T follicular helper cell (primary cell): ENCODE results near the gene API5.

Experiments
- DNase-seq: peaks from one replicate; pipeline ENCODE4 v3.0.0-alpha.2; 2020; ENCODE audit warnings: low read depth

API5 gene

DNA sequence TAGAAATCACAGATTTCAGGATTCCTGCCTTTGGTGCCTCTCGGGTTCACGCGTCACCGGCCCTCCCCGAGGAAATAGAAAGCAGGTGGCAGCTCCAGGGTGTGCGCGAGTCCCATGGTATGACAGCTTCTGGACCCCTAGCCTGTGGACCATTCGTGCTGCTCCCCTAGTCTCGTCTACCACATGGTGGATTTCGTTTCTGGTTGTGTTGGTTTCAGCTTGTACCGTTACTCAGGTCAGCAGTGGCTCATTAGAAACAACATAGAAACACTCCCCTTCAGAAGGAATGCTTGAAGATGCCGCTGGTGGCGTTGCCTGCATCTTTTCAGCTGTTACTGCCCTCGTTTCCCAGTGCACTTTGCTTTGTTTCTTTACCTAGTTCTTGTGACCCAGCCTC lies 47.6 kb downstream of the API5 start:
- no peak for DNase-seq

GRCh38 chr11:43360361-43361032 lies 48.7 kb downstream of the API5 start:
- no peak for DNase-seq

DNA sequence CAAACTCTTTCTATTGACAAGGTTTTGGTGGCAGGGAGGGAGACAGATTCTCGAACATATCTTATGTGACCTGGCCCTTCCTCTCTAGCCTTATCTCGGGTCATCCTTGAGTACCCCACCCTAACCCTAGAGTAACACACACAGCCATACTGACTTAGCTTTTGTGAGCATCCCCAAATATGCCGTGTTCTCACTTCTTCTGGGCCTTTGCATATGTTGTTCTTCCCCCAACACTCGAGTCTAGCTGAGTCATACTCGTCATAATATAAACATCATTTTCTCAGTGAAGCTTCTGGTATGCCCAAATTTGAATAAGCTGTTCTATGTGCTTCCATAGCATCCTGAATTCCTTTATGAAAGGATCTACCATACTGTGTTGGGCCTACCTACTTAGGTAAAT lies 54.9 kb downstream of the API5 start:
- no peak for DNase-seq

GRCh38 chr11:43367382-43368178 lies 55.8 kb downstream of the API5 start:
- no peak for DNase-seq

DNA sequence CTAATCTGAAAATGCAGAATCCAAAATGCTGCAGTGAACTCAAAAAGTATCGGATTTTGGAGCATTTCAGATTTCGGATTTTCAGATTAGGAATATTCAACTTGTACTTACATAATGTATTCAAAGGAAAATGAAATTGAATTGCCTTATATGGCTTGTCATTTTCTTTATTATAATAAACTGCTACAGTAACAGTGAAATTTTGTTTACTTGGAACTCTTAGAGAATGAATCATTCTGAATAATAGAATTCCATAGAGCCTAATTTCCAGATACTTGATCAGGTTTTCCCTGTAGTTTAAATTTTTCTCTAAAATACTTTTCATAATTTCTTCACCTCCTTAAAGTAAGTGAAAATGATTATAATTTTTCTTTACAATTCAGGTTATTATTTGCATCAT lies 64.3 kb downstream of the API5 start:
- DNase-seq: no peak

GRCh38 chr11:43376594-43376993 lies 64.8 kb downstream of the API5 start:
- DNase-seq: no peak

DNA sequence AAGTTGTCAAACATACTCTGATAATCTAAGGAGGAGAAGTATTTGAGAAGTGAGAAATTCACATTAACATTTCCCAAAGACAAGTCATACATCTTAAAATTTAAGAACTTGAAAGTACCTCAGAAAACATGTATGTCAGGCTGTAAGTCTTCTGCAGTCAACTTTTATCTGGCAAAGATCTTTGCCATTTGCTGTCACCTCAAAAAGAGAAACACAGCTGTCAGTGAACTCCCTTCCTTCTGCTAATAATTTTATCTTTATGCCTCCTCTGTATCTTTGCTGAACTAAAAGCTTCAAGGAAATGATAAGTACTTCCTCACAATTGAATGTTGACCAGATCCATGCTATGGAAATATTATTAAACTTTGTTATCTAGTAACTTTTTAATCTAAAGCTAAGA lies 65.6 kb downstream of the API5 start:
- no peak for DNase-seq

GRCh38 chr11:43378897-43379296 lies 67.1 kb downstream of the API5 start:
- DNase-seq: no peak

DNA sequence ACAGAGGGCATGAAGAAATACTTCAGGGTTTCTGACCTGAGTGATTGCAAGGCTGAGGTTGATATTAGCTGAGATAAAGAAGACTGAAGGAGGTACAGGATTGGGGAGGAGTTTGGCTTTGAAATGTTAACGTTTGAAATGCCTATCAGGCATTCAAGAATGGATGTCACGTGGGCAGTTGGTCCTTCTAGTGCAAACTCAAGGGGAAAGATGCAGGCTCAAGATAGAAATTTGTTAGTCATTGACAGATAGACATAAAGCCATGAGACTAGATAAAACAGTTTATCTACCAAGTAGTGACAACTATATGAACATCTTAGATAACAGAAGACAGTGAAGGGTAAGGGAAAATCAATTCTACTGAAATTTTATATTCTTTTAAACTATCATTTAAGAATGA lies 70.0 kb downstream of the API5 start:
- no peak for DNase-seq

GRCh38 chr11:43382614-43383013 lies 70.8 kb downstream of the API5 start:
- DNase-seq: no peak

GRCh38 chr11:43384393-43384792 lies 72.6 kb downstream of the API5 start:
- DNase-seq: no peak

DNA sequence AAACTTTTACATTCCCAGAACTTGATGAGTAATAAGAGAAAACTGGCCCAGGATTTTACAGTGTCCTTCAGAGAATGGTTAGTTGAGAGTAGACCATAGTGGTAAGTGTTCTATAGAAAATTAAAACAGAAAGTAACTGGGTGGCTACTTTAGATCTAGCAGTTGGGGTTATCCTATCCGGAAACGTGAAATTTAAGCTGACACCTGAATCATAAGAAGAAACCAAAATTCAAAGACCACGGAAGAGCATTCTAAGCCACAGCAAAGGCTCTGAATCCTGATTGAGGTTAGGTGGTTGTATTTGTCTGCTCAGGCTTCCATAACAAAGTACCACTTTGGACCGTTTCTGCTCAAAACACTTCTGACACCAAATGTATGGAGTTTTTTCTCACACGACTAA lies 80.9 kb downstream of the API5 start:
- no peak for DNase-seq

DNA sequence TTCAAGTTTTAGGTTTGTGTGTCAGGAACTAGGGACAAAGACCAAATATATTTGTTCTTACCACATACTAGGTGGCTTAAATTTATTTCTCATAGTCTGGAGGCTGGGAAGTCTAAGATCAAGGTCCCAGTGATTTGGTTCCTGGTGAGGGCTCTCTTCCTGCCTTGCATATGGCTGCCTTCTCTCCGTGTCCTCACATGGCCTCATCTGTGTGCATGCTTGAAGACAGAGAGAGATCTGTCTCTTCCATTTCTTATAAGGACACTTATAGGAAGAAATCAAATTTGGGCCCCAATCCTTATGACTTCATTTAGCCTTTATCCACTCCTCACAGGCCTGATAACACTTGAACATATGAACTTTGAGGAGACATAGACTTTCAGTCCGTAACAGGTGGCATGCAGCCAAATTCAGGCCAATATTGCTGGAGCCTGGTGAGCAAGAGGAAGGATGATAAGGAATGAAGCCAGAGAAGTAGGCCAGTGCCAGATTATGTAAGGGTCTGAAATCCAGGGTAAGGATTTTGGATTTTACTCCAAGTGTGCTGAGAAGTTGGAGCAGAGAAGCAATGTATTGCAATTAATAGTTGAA lies 82.1 kb downstream of the API5 start:
- DNase-seq: no peak
